ENCODE measurements around the gene CD37.

- TF ChIP-seq POLR2A (IDR thresholded peaks at IDR 0.05; ENCODE audit: low read length), result no peak
- no peak for TF ChIP-seq GATA1 (IDR thresholded peaks at IDR 0.05; ENCODE audit: low read depth, low read length)
Measured at GRCh38 chr19:49326165-49326704, 9.0 kb upstream of the CD37 start.

All from erythroblast (primary cell).